Neuronal stem cell (in vitro differentiated cells): ENCODE results near the gene ZNF202.

Experiments used
- DNase-seq: peaks from one replicate; pipeline ENCODE4 v3.0.0-alpha.2; 2013; ENCODE audit warnings: low spot score
- H2AFZ ChIP-seq: one replicate; pipeline ENCODE4 v1.6.1; 2013; ENCODE audit warnings: mild to moderate bottlenecking, low read length, inconsistent platforms
- H2AK5ac ChIP-seq: 2 replicates; pipeline ENCODE4 v1.6.1; 2013; ENCODE audit warnings: low read depth, mild to moderate bottlenecking, inconsistent platforms, low read length, moderate library complexity, mixed read lengths
- H2BK120ac ChIP-seq: 2 replicates; pipeline ENCODE4 v1.6.1; 2013; ENCODE audit warnings: low read depth, mild to moderate bottlenecking, inconsistent platforms, low read length, moderate library complexity, mixed read lengths
- H2BK12ac ChIP-seq: one replicate; pipeline ENCODE4 v1.6.1; 2013; ENCODE audit warnings: low read length, inconsistent platforms
- H2BK15ac ChIP-seq: 2 replicates; pipeline ENCODE4 v1.6.1; 2013; ENCODE audit warnings: mild to moderate bottlenecking, low read length, inconsistent platforms, mixed read lengths
- H2BK5ac ChIP-seq: one replicate; pipeline ENCODE4 v1.6.1; 2013; ENCODE audit warnings: inconsistent platforms, mild to moderate bottlenecking, low read length, moderate library complexity
- H3K14ac ChIP-seq: one replicate; pipeline ENCODE4 v1.6.1; 2013; ENCODE audit warnings: low read length, inconsistent platforms
- H3K18ac ChIP-seq: 2 replicates; pipeline ENCODE4 v1.6.1; 2013; ENCODE audit warnings: low read length, inconsistent platforms
- H3K23ac ChIP-seq: 2 replicates; pipeline ENCODE4 v1.6.1; 2013; ENCODE audit warnings: low read depth, mild to moderate bottlenecking, mixed read lengths, low read length, inconsistent platforms; ENCODE audit not compliant: poor library complexity
- H3K27ac ChIP-seq: replicated peaks from 3 replicates; pipeline ENCODE4 v1.5.1; 2013; ENCODE audit warnings: low read length, inconsistent platforms
- H3K27me3 ChIP-seq, 3 experiments: 2 replicates each; pipeline ENCODE4 v1.6.1; 2013; ENCODE audit warnings: low read length in 3 of 3, mild to moderate bottlenecking in 2 of 3, inconsistent platforms in 1 of 3, low read depth in 1 of 3, mixed read lengths in 1 of 3, moderate library complexity in 1 of 3; ENCODE audit not compliant: control insufficient read depth in 3 of 3, insufficient read depth in 3 of 3
- H3K36me3 ChIP-seq, 2 donors: replicated peaks in 1 of 2; 2 replicates each; pipeline ENCODE4 v1.6.1; 2013; ENCODE audit warnings: low read length in 2 of 2; ENCODE audit not compliant: control insufficient read depth in 2 of 2, insufficient read depth in 2 of 2
- H3K4ac ChIP-seq: 2 replicates; pipeline ENCODE4 v1.6.1; 2013; ENCODE audit warnings: inconsistent platforms, mild to moderate bottlenecking, low read length, moderate library complexity
- H3K4me1 ChIP-seq, 2 donors: 1 replicate in 1 of 2; 2 replicates in 1 of 2; pipeline ENCODE4 v1.6.1; 2013; ENCODE audit warnings: low read length in 2 of 2, low read depth in 1 of 2; ENCODE audit not compliant: control insufficient read depth in 2 of 2, insufficient read depth in 1 of 2
- H3K4me2 ChIP-seq: one replicate; pipeline ENCODE4 v1.6.1; 2013; ENCODE audit warnings: mild to moderate bottlenecking, low read length, inconsistent platforms; ENCODE audit not compliant: insufficient read depth, poor library complexity, severe bottlenecking
- H3K4me3 ChIP-seq, 2 donors: 2 replicates each; pipeline ENCODE4 v1.5.1; 2013; ENCODE audit warnings: low read length in 2 of 2, mild to moderate bottlenecking in 2 of 2, inconsistent platforms in 1 of 2, moderate library complexity in 1 of 2
- H3K79me1 ChIP-seq: one replicate; pipeline ENCODE4 v1.6.1; 2013; ENCODE audit warnings: low read depth, mild to moderate bottlenecking, inconsistent platforms, low read length, moderate library complexity
- H3K9ac ChIP-seq: one replicate; pipeline ENCODE4 v1.6.1; 2013; ENCODE audit warnings: mild to moderate bottlenecking, low read depth, low read length, inconsistent platforms; ENCODE audit not compliant: poor library complexity
- H3K9me3 ChIP-seq, 2 donors: replicated peaks in 1 of 2; 2 replicates each; pipeline versions ENCODE3 to v1.6.1; 2013; ENCODE audit warnings: low read length in 2 of 2, mild to moderate bottlenecking in 2 of 2, inconsistent platforms in 1 of 2, low read depth in 1 of 2, mixed read lengths in 1 of 2, moderate library complexity in 1 of 2; ENCODE audit not compliant: control insufficient read depth in 2 of 2, insufficient read depth in 1 of 2
- H4K8ac ChIP-seq: one replicate; pipeline ENCODE4 v1.6.1; 2013; ENCODE audit warnings: low read depth, mild to moderate bottlenecking, inconsistent platforms, low read length, moderate library complexity
- H4K91ac ChIP-seq: one replicate; pipeline ENCODE4 v1.6.1; 2013; ENCODE audit warnings: low read length, low read depth, mild to moderate bottlenecking, inconsistent platforms; ENCODE audit not compliant: poor library complexity
- WGBS, 2 donors: extraction: QIAGEN DNeasy Blood & Tissue Kit; methylation state at CpG; one replicate each; pipeline ENCODE4 v1.1.7; 2013; ENCODE audit warnings: missing lambda C conversion rate in 2 of 2, mixed read lengths in 1 of 2; ENCODE audit not compliant: insufficient read length in 2 of 2, insufficient replicate concordance in 1 of 2; ENCODE audit errors: extremely low coverage in 2 of 2; 5-methylcytosine and 5-hydroxymethylcytosine counted together

The ZNF202 gene

DNA sequence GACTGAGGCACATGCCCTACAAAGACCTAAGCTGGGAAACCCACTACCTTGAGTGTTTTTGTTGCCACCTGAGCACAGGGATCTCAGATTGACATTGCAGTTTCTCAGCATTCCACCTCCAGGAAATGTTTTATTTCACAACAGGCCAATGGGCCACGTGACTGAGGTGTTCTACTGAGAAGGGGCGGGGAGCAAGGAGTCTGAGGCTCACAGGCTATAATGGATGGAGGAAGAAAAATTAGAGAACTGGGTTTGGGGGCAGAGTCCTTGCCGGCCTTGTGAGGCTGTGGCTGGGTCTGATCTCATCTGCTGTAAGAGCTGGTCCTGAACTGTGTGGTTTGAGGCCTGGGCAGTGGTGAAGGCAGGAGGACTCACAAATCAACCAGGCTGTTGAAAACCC is 40.7 kb downstream of the ZNF202 start:
- Histone ChIP-seq H2AK5ac (no peak overlapping the region), H3K4me3 (no peak overlapping the region), H3K9ac (no peak overlapping the region), H3K23ac (no peak overlapping the region), H2BK5ac (no peak overlapping the region), H3K27me3 (peaks cover 0 to 27% (median 0%) of the 10 kb centered on the region in 3 experiments), H3K4me2 (no peak overlapping the region), H2BK120ac (no peak overlapping the region), H2AFZ (no peak overlapping the region), H4K8ac (no peak overlapping the region), H3K36me3 (no peaks in the 10 kb centered on the region), H3K18ac (no peak overlapping the region), H4K91ac (no peak overlapping the region), H3K9me3 (no peaks in the 10 kb centered on the region), H3K4ac (no peak overlapping the region), H3K4me1 (no peaks in the 10 kb centered on the region), H2BK15ac (no peak overlapping the region), H3K14ac (no peak overlapping the region), H2BK12ac (no peak overlapping the region), H3K79me1 (no peaks in the 10 kb centered on the region), H3K27ac (no peak overlapping the region)
- no CpG with 5 or more reads among the region's 3 CpGs for WGBS, 2 donors
- no peak for DNase-seq

- H3K4me1 ChIP-seq, result no peaks in the 10 kb centered on the region
- H3K14ac ChIP-seq, result no peak overlapping the region
- no peak overlapping the region for H2BK15ac ChIP-seq
- no peak overlapping the region for H2AFZ ChIP-seq
- H3K4me2 ChIP-seq, result no peak overlapping the region
- H3K27me3 ChIP-seq, result peaks cover 0 to 26% (median 0%) of the 10 kb centered on the region in 3 experiments
- H4K91ac ChIP-seq, result no peak overlapping the region
- H2AK5ac ChIP-seq, result no peak overlapping the region
- no peak overlapping the region for H3K4ac ChIP-seq
- no peak overlapping the region for H2BK120ac ChIP-seq
- H3K9ac ChIP-seq, result no peak overlapping the region
- no peak for DNase-seq
- no peak overlapping the region for H3K27ac ChIP-seq
- no peak overlapping the region for H2BK5ac ChIP-seq
- H3K79me1 ChIP-seq, result no peaks in the 10 kb centered on the region
- no peaks in the 10 kb centered on the region for H3K9me3 ChIP-seq
- no CpG with 5 or more reads among the region's 2 CpGs for WGBS, 2 donors
- no peak overlapping the region for H2BK12ac ChIP-seq
- no peak overlapping the region for H3K23ac ChIP-seq
- no peaks in the 10 kb centered on the region for H3K36me3 ChIP-seq
- no peak overlapping the region for H3K4me3 ChIP-seq
- H3K18ac ChIP-seq, result no peak overlapping the region
- H4K8ac ChIP-seq, result no peak overlapping the region
These were observed 42.8 kb downstream of the ZNF202 start for GRCh38 chr11:123698546-123699127.

- no peak overlapping the region for H3K4me3 ChIP-seq
- DNase-seq, result no peak
- H2BK12ac ChIP-seq, result no peak overlapping the region
- no peak overlapping the region for H2AK5ac ChIP-seq
- no peak overlapping the region for H2AFZ ChIP-seq
- no peak overlapping the region for H3K23ac ChIP-seq
- no peak overlapping the region for H2BK5ac ChIP-seq
- no CpG with 5 or more reads among the region's 2 CpGs for WGBS, 2 donors
- H3K14ac ChIP-seq, result no peak overlapping the region
- H4K91ac ChIP-seq, result no peak overlapping the region
- H3K36me3 ChIP-seq, result no peaks in the 10 kb centered on the region
- H3K4me1 ChIP-seq, result no peaks in the 10 kb centered on the region
- no peak overlapping the region for H3K18ac ChIP-seq
- H3K27ac ChIP-seq, result no peak overlapping the region
- no peak overlapping the region for H3K4me2 ChIP-seq
- H3K9ac ChIP-seq, result no peak overlapping the region
- H3K4ac ChIP-seq, result no peak overlapping the region
- no peak overlapping the region for H2BK15ac ChIP-seq
- no peak overlapping the region for H4K8ac ChIP-seq
- H3K27me3 ChIP-seq, result peaks cover 0 to 20% (median 0%) of the 10 kb centered on the region in 3 experiments
- no peaks in the 10 kb centered on the region for H3K79me1 ChIP-seq
- no peaks in the 10 kb centered on the region for H3K9me3 ChIP-seq
- no peak overlapping the region for H2BK120ac ChIP-seq
These were observed 45.3 kb downstream of the ZNF202 start for GRCh38 chr11:123696183-123696582.

GRCh38 chr11:123695231-123695630 is 46.2 kb downstream of the ZNF202 start:
- Histone ChIP-seq H3K18ac (no peak overlapping the region), H3K27me3 (peaks cover 0 to 20% (median 0%) of the 10 kb centered on the region in 3 experiments), H3K36me3 (no peaks in the 10 kb centered on the region), H3K9me3 (no peaks in the 10 kb centered on the region), H4K8ac (no peak overlapping the region), H3K9ac (no peak overlapping the region), H3K4me1 (no peaks in the 10 kb centered on the region), H2BK12ac (no peak overlapping the region), H4K91ac (no peak overlapping the region), H3K4ac (no peak overlapping the region), H3K23ac (no peak overlapping the region), H3K4me3 (no peak overlapping the region), H3K27ac (no peak overlapping the region), H3K4me2 (no peak overlapping the region), H2BK5ac (no peak overlapping the region), H2BK120ac (no peak overlapping the region), H3K14ac (no peak overlapping the region), H2AFZ (no peak overlapping the region), H2BK15ac (no peak overlapping the region), H2AK5ac (no peak overlapping the region), H3K79me1 (no peaks in the 10 kb centered on the region)
- no peak for DNase-seq
- no CpG with 5 or more reads among the region's 9 CpGs for WGBS, 2 donors
